Measurements from ENCODE around the gene TFF3.

The TFF3 gene

GRCh38 chr21:42305707-42306147 lies 9.5 kb downstream of the TFF3 start:
- H3K4me1 ChIP-seq (ENCODE audit: control insufficient read depth, insufficient read depth, low read length, poor library complexity, severe bottlenecking) = no peaks in the 10 kb centered on the region
- H3K27me3 ChIP-seq (replicated peaks; ENCODE audit: control insufficient read depth, insufficient read depth, low read length, poor library complexity, severe bottlenecking) = no peaks in the 10 kb centered on the region
- no peak overlapping the region for H3K27ac ChIP-seq (ENCODE audit: insufficient read depth, low read length, poor library complexity, severe bottlenecking)
- no peak overlapping the region for H3K4me3 ChIP-seq (ENCODE audit: insufficient read depth, low read depth, low read length, poor library complexity, severe bottlenecking)
- no peaks in the 10 kb centered on the region for H3K9me3 ChIP-seq (ENCODE audit: control insufficient read depth, low read length)
- H3K36me3 ChIP-seq (ENCODE audit: control insufficient read depth, insufficient read depth, low read length) = no peaks in the 10 kb centered on the region
- DNase-seq = no peak

DNA sequence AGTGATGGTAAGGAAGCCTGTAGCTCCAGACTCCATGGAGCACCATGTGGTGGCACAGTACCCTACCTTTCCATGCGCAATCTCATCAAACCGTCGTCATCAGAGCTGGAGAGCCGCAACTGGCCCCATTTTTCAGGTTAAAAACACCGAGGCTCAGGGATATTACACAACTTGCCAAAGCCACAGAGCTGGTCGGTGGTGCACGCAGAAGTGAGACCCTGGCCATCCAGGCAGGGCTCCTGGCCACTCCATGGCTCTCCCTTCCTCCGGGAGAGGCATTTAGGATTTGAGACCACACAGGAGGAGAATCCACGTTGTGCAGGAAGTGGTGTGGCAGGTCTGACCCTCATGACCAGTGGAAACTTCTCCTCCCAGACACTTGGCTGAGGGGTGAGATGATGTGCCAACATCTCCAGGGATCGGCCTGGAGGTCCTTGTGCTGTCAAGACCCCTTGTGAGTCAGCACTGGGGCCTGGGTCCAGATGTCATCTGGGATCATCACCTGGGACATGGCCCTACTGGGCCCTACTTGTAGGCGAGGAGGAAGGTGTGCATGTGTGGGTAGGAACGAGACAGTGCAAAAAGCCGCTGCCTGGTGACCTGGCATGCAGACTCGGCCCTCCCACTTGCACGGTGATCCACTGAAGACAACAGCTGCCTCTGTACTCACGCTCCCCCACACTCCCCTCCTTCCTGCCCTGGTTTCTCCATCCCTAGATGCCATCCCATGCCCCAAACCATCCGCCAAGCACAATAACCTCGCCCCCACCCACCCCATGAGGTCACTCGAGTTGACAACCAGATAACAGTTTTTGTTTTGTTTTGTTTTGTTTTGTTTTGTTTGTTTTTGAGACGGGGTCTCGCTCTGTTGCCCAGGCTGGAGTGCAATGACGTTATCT lies 10.4 kb downstream of the TFF3 start:
- H3K27ac ChIP-seq (ENCODE audit: insufficient read depth, low read length, poor library complexity, severe bottlenecking) = no peak overlapping the region
- no peak for DNase-seq
- no peaks in the 10 kb centered on the region for H3K36me3 ChIP-seq (ENCODE audit: control insufficient read depth, insufficient read depth, low read length)
- H3K4me1 ChIP-seq (ENCODE audit: control insufficient read depth, insufficient read depth, low read length, poor library complexity, severe bottlenecking) = no peaks in the 10 kb centered on the region
- H3K27me3 ChIP-seq (replicated peaks; ENCODE audit: control insufficient read depth, insufficient read depth, low read length, poor library complexity, severe bottlenecking) = no peaks in the 10 kb centered on the region
- no peaks in the 10 kb centered on the region for H3K9me3 ChIP-seq (ENCODE audit: control insufficient read depth, low read length)
- H3K4me3 ChIP-seq (ENCODE audit: insufficient read depth, low read depth, low read length, poor library complexity, severe bottlenecking) = no peak overlapping the region

DNA sequence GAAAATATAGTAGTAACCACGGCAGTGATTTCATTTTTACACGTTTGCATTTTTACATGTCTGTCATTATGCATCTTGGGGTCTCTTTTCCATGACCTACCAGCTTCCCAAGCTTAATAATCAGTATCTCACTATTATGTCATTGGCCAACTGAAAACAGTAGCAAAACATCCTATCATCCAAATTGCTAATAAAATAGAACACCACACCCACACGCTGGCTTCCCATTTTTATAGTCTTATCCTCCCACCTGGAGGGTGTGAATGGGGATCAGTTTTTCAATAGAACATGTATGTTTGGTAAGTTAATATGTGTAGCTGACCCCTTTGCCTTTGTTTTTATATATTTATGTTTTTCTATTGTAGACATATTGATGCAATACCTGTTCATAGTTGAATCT lies 11.8 kb downstream of the TFF3 start:
- Histone ChIP-seq H3K9me3 (ENCODE audit: control insufficient read depth, low read length) (no peaks in the 10 kb centered on the region), H3K4me3 (ENCODE audit: insufficient read depth, low read depth, low read length, poor library complexity, severe bottlenecking) (no peak overlapping the region), H3K4me1 (ENCODE audit: control insufficient read depth, insufficient read depth, low read length, poor library complexity, severe bottlenecking) (no peaks in the 10 kb centered on the region), H3K27me3 (replicated peaks; ENCODE audit: control insufficient read depth, insufficient read depth, low read length, poor library complexity, severe bottlenecking) (no peaks in the 10 kb centered on the region), H3K27ac (ENCODE audit: insufficient read depth, low read length, poor library complexity, severe bottlenecking) (no peak overlapping the region), H3K36me3 (ENCODE audit: control insufficient read depth, insufficient read depth, low read length) (no peaks in the 10 kb centered on the region)
- DNase-seq = no peak

DNA sequence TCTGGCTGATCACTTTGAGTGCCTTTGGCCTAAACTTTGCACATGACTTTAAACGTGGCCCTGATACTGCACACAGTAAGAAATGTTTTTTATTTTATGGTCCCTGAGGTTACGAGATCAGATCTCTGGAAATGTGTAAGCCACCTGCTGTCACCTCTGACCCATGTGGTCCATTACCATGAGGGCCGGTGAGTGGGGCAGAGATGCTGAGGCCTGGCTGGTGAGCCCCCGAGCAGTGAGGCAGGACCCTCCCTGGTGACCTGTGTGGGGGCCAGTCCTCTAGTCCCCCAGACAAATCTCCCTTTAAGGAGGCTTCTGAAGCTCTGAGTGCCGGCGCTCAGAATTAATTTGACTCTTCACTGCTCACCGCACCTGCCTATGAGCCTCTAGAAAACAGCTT lies 12.4 kb downstream of the TFF3 start:
- no peak overlapping the region for H3K27ac ChIP-seq (ENCODE audit: insufficient read depth, low read length, poor library complexity, severe bottlenecking)
- no peaks in the 10 kb centered on the region for H3K27me3 ChIP-seq (replicated peaks; ENCODE audit: control insufficient read depth, insufficient read depth, low read length, poor library complexity, severe bottlenecking)
- no peaks in the 10 kb centered on the region for H3K9me3 ChIP-seq (ENCODE audit: control insufficient read depth, low read length)
- no peak overlapping the region for H3K4me3 ChIP-seq (ENCODE audit: insufficient read depth, low read depth, low read length, poor library complexity, severe bottlenecking)
- no peak for DNase-seq
- no peaks in the 10 kb centered on the region for H3K36me3 ChIP-seq (ENCODE audit: control insufficient read depth, insufficient read depth, low read length)
- H3K4me1 ChIP-seq (ENCODE audit: control insufficient read depth, insufficient read depth, low read length, poor library complexity, severe bottlenecking) = no peaks in the 10 kb centered on the region

DNA sequence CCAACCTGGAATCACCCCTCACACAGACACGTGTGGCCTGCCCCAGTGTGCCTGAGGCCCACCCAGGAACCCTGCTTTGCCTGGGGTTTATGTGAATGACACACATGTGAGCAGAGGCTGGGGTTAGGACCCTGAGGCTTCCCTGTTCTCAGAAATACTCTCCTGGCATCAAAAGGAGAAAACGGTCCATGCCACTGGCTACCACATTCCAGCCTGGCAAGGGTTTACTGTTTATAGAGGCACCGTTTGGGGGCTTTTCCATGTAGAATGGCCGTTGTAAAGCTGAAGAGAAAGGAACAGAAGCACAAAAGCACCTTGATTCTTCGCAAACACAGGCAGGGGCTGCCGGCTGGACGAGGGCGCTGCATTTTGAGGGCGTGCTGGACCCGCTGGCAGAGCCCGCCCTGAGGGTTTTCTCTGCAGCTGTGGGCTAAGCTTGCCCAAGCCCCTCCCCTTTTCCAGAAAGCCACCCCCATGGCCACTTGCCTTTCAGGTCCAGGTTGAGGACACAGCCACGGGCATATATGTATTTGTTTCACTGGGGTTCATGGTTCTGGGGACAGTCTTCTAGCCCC lies 13.0 kb downstream of the TFF3 start:
- H3K9me3 ChIP-seq (ENCODE audit: control insufficient read depth, low read length) = no peaks in the 10 kb centered on the region
- H3K27me3 ChIP-seq (replicated peaks; ENCODE audit: control insufficient read depth, insufficient read depth, low read length, poor library complexity, severe bottlenecking) = no peaks in the 10 kb centered on the region
- no peaks in the 10 kb centered on the region for H3K4me1 ChIP-seq (ENCODE audit: control insufficient read depth, insufficient read depth, low read length, poor library complexity, severe bottlenecking)
- H3K36me3 ChIP-seq (ENCODE audit: control insufficient read depth, insufficient read depth, low read length) = no peaks in the 10 kb centered on the region
- no peak overlapping the region for H3K27ac ChIP-seq (ENCODE audit: insufficient read depth, low read length, poor library complexity, severe bottlenecking)
- no peak for DNase-seq
- H3K4me3 ChIP-seq (ENCODE audit: insufficient read depth, low read depth, low read length, poor library complexity, severe bottlenecking) = no peak overlapping the region

GRCh38 chr21:42301371-42302075 lies 13.7 kb downstream of the TFF3 start:
- H3K4me3 ChIP-seq (ENCODE audit: insufficient read depth, low read depth, low read length, poor library complexity, severe bottlenecking) = no peak overlapping the region
- H3K27ac ChIP-seq (ENCODE audit: insufficient read depth, low read length, poor library complexity, severe bottlenecking) = no peak overlapping the region
- H3K36me3 ChIP-seq (ENCODE audit: control insufficient read depth, insufficient read depth, low read length) = no peaks in the 10 kb centered on the region
- no peaks in the 10 kb centered on the region for H3K9me3 ChIP-seq (ENCODE audit: control insufficient read depth, low read length)
- no peaks in the 10 kb centered on the region for H3K27me3 ChIP-seq (replicated peaks; ENCODE audit: control insufficient read depth, insufficient read depth, low read length, poor library complexity, severe bottlenecking)
- no peak for DNase-seq
- no peaks in the 10 kb centered on the region for H3K4me1 ChIP-seq (ENCODE audit: control insufficient read depth, insufficient read depth, low read length, poor library complexity, severe bottlenecking)

DNA sequence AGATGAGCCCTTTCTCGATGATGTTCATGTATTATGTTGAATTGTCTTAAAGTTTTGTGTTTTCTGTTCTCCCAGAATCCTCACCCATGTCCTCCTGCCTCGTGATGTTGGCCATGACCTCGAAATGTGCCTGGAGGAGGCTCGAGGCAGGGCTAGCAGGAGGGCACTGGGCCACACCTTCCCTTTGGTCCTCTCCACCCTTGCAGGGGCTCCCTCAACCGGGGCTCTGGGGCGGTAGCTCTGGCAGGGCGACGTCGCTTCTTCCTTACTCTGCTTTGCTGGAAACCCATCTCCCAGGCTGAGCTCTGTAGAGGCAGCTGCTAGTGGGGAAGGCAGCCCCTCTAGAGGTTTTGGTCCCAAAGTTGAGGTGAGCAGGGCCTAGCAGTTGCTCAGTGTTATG lies 14.3 kb downstream of the TFF3 start:
- Histone ChIP-seq H3K27me3 (replicated peaks; ENCODE audit: control insufficient read depth, insufficient read depth, low read length, poor library complexity, severe bottlenecking) (no peaks in the 10 kb centered on the region), H3K9me3 (ENCODE audit: control insufficient read depth, low read length) (no peaks in the 10 kb centered on the region), H3K4me1 (ENCODE audit: control insufficient read depth, insufficient read depth, low read length, poor library complexity, severe bottlenecking) (no peaks in the 10 kb centered on the region), H3K27ac (ENCODE audit: insufficient read depth, low read length, poor library complexity, severe bottlenecking) (no peak overlapping the region), H3K36me3 (ENCODE audit: control insufficient read depth, insufficient read depth, low read length) (no peaks in the 10 kb centered on the region), H3K4me3 (ENCODE audit: insufficient read depth, low read depth, low read length, poor library complexity, severe bottlenecking) (no peak overlapping the region)
- DNase-seq = no peak

DNA sequence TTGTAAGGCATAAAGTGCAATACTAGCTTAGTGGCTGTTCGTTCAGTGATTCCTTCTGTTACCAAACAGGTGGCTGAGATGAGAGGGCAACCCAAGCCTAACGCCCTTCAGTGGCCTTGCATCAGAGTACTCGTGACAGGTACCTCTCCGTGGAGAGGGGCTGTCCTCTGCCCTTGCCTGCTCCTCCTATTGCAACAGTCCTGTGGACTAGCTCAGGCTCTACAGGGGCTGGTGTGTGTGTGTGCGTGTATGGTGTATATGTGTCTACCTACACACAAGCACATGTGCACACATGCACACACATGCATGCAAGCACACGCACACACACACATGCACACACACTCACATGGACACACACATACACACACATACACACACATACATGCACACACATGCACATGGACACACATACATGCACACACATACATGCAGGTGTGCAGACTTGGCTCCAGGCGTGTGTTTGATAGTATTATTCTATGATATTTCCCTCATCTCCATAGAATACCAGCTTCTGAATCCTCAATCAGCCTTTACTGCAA lies 15.1 kb downstream of the TFF3 start:
- DNase-seq = no peak
- Histone ChIP-seq H3K9me3 (ENCODE audit: control insufficient read depth, low read length) (no peaks in the 10 kb centered on the region), H3K4me1 (ENCODE audit: control insufficient read depth, insufficient read depth, low read length, poor library complexity, severe bottlenecking) (no peaks in the 10 kb centered on the region), H3K36me3 (ENCODE audit: control insufficient read depth, insufficient read depth, low read length) (no peaks in the 10 kb centered on the region), H3K4me3 (ENCODE audit: insufficient read depth, low read depth, low read length, poor library complexity, severe bottlenecking) (no peak overlapping the region), H3K27me3 (replicated peaks; ENCODE audit: control insufficient read depth, insufficient read depth, low read length, poor library complexity, severe bottlenecking) (no peaks in the 10 kb centered on the region), H3K27ac (ENCODE audit: insufficient read depth, low read length, poor library complexity, severe bottlenecking) (no peak overlapping the region)

DNA sequence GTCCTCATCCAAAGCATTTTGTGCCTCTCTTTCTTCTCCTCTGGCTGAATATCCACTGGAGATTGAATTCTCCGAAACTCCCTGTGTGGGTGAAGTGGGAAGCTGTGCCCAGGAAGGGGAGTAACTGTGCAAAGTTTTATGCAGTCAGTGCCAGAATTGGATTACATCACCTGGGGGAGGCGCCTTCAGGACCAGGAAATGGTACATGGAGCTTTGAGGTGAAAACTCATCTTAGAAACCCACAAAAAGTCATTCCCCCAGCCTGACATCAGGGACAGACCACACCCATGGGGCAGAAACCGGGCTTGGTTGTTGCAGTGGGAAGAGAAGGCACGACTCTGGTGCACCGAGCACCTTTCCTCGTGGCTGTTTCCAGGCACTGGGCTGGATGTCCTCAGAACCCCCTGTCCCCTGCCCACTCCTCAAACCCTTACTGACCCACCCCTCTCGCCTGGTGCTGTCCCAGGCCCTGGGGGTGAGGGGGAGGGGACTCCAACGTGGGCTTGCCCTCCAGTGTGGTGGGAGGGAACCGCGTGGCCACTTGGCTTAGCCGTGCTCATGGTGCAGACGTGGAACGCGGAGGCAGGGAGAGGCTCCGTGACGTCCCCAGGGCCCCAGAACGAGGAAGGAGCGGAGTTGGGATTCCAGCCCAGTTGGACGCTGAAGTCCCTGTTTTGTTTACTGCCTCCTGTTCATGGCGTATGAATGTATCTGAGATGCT lies 15.7 kb downstream of the TFF3 start:
- DNase-seq = no peak
- no peaks in the 10 kb centered on the region for H3K27me3 ChIP-seq (replicated peaks; ENCODE audit: control insufficient read depth, insufficient read depth, low read length, poor library complexity, severe bottlenecking)
- H3K27ac ChIP-seq (ENCODE audit: insufficient read depth, low read length, poor library complexity, severe bottlenecking) = no peak overlapping the region
- H3K9me3 ChIP-seq (ENCODE audit: control insufficient read depth, low read length) = no peaks in the 10 kb centered on the region
- H3K4me1 ChIP-seq (ENCODE audit: control insufficient read depth, insufficient read depth, low read length, poor library complexity, severe bottlenecking) = no peaks in the 10 kb centered on the region
- H3K4me3 ChIP-seq (ENCODE audit: insufficient read depth, low read depth, low read length, poor library complexity, severe bottlenecking) = no peak overlapping the region
- peaks cover 5% of the 10 kb centered on the region for H3K36me3 ChIP-seq (ENCODE audit: control insufficient read depth, insufficient read depth, low read length)

Data from effector memory CD4-positive, alpha-beta T cell (primary cell).